Renal cortical epithelial cell (primary cell): Measurements from ENCODE around the gene TRIM37. TPM values are rescaled to one million over a fixed set of nuclear protein-coding genes. Genes with fewer than 3 reads are reported as not detected.
"Not testable (repeated sequence)": the region's sequence is repeated elsewhere in the genome, so short reads cannot be mapped to it uniquely, and the experiment has no call there.

ENCODE experiments used
- DNase-seq: peaks from one replicate; pipeline ENCODE4 v3.0.0-alpha.2; 2011; ENCODE audit warnings: low read depth
- total RNA-seq: library from RNA; depleted of rRNA; stranded (reverse); fragments of >200 nt; gene quantifications from 2 replicates; pipeline ENCODE4 v1.2.3, GENCODE V29; 2014

The TRIM37 gene, protein sequence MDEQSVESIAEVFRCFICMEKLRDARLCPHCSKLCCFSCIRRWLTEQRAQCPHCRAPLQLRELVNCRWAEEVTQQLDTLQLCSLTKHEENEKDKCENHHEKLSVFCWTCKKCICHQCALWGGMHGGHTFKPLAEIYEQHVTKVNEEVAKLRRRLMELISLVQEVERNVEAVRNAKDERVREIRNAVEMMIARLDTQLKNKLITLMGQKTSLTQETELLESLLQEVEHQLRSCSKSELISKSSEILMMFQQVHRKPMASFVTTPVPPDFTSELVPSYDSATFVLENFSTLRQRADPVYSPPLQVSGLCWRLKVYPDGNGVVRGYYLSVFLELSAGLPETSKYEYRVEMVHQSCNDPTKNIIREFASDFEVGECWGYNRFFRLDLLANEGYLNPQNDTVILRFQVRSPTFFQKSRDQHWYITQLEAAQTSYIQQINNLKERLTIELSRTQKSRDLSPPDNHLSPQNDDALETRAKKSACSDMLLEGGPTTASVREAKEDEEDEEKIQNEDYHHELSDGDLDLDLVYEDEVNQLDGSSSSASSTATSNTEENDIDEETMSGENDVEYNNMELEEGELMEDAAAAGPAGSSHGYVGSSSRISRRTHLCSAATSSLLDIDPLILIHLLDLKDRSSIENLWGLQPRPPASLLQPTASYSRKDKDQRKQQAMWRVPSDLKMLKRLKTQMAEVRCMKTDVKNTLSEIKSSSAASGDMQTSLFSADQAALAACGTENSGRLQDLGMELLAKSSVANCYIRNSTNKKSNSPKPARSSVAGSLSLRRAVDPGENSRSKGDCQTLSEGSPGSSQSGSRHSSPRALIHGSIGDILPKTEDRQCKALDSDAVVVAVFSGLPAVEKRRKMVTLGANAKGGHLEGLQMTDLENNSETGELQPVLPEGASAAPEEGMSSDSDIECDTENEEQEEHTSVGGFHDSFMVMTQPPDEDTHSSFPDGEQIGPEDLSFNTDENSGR
- total RNA-seq: 57.2 and 63.4 TPM in 2 replicates

DNA sequence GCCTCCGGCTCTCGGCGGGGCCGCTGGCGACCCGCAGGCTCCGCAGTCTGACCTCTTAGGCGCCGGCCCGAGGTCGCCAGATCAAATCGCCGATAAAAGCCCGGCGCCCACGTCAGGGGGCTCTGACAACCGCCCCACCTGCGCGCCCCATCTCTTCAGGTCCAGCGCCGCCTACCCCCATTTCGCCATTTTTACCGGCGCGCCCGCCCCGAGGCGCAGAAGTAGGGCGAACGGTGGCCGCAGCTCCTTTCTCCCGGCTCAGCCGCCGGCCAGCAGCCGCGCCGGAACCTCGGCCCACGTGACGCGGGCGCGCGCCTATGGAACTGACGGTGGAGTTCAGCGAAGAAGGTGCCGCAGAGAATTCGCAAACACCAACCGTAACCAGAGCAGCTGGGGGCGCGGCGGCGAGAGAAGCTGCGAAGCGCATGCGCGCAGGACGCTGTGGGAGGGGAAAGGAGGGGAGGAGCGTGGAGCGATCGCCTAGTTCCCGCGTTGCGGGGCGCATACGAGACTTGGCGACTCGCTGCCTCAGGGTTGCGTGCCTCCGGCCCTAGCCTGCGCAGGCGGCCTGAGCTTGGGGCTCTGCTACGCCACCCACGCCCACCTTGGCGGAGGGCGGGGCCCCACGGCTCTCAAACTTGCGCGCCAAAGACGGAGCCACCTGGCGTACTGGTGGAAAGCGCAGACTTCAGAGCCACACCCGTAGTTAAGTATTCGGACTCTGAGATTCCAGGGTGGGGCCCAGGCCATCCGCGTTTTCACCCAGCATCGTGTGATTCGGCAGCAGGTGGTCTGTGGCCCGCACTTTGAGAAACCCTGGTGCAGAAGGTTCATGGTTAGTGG is at the start of gene TRIM37:
TRIM37 (minus strand) TSS at position 418 of the 843 bp plus-strand sequence. CDS start 419 bp downstream, outside the sequence.
- peak; percentile 93 for DNase-seq

DNA sequence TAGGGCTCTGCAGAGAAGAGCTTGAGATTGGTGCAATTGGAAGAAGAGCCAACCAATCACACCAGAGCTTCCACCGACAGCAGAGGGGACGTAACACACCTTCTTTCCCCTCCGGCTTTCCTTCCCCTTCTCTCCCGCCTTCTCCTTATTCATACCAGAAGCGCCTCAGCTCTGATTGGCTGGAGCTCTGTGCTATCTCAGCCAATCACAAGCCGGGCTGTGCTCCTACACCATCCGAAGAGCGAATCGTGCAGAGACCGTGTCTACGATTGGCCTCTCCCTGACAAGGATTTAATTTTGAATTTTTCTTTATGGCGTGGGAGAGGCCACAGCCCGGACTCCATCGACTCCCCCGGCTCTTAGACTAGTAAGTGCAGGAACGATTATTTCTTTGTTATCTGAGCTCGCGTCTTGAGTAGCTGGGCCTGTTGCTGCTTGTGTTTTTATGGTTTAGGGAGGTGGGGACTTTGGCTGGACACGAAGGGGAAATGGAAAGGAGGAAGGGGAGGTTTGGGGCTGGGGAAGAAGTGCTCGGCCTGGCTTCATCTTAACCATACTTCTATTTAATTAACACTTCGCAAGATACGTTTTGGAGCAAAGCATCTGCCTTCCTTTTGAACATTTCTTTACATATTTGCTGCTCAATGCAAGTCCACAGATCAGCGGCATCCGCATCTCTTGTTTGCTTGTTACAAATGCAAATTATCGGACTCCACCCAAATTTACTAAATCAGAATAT is 48.9 kb upstream of the TRIM37 start, which contains the start of gene PRR11:
PRR11 (plus strand) TSS at position 308 of the 739 bp plus-strand sequence. CDS start 14,007 bp downstream, outside the sequence.
- peak; percentile 100 for DNase-seq

DNA sequence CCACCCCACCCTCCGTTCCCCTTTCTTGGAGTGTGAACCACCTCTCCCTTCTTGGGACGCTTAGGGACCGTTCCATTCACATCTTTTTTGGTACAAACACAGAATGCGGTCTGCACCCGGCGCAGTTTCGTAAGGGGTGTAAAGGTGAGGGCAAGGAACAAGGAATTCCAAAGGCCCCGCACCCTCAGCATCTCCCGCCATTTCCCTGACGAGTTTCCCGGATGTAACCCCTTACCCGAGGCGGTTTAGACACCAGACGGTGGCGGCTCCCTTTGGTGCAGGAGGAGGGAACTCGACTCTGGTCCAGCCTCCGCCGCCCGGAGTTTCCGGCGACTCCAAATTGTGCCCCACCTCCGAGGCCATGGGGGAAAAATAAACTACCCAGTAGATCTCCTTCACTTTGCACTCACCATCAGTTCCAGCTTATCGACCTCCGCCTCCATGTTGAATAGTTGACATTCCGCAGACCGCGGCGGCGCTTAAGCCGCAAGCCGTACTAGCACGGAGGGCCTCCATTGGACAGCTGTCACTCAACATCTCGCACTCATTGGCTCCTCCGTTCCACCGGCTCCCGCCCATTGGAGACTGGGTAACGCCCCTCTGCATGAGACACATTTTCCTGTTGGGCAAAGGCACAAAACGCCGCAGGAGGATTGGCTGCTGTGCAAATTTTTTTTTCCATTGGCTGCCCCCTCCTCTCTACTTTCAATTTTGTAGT is 48.2 kb upstream of the TRIM37 start, which contains the start of gene SKA2:
SKA2 (minus strand) TSS at position 466 of the 718 bp plus-strand sequence; CDS start at position 443, 23 bp downstream.
- no peak for DNase-seq

DNA sequence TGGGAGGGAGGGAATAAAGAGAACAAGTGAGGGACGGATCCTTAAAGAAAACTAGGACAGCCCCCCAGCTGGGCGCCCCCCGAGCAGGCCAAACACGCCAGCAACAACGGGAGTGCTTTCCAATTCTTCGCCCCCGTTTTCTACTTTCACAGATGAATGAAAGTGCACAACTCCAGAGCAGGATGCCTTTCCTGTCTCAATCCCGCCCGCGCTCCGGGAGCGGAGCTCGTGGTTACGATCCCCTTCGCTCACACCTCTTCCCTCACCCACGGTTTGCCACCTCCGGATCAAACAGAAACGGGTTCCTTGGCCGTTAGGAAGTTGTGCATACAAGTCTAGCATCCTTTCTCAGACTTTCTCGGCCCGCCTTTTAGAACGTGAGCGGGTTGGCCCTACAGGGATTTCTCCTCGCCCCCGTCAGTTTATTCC is 47.6 kb upstream of the TRIM37 start:
- peak; percentile 27 for DNase-seq

DNA sequence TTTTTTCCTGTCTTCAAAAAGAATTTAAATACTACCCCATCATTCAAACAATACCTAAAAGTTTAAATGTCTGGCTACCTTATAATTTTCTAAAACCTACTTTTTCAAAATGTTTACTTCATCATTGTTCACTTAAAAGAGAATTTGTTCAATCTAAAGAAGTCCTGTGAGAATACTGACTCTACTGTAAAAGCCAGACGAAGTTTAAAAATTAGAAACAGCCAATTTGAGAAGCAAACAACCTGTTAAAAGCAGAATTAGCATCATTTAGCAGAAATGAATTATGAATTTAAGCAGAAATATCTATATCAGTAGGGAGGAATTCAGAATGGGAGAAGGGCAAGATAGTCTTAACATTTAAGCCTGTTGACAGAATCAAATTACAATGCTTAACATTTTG is 46.2 kb upstream of the TRIM37 start:
- DNase-seq: no peak

DNA sequence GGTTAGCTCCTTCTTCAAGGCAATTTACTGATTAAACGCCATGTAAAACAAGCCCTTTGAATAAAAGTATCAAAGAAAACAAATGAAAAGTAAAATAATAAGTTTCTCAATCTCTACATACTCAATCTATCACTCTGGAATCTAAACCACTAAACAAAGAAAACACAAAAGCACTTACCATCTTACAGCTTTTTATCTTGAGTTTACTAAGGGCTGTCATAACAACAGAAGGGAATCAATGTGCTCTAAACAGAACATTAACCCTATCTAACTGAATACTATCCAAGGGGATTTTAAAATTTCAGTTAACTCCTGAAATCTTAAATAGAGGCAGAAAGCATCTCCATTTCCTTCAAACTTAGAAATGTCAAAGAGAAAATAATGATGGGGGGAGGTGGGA is 44.9 kb upstream of the TRIM37 start:
- DNase-seq: peak; percentile 42

DNA sequence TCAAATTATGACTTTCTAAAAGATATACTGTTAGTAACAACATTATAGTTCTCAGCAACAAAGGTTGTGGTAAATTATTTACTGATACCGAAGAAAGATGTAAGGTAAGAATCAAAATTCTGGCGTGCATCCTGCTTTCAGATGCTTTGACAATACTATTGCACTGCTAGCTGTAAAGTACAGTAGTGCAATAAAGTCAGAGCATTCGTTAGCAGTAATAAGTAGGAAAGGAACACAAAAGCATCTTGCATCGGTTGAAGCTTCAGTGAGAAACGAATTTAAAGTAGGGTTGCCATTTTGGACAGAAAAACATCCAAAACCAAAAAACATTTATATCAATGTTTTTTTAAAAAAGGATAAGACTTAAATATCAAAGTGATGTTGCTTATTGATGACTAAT is 44.3 kb upstream of the TRIM37 start:
- DNase-seq: no peak

DNA sequence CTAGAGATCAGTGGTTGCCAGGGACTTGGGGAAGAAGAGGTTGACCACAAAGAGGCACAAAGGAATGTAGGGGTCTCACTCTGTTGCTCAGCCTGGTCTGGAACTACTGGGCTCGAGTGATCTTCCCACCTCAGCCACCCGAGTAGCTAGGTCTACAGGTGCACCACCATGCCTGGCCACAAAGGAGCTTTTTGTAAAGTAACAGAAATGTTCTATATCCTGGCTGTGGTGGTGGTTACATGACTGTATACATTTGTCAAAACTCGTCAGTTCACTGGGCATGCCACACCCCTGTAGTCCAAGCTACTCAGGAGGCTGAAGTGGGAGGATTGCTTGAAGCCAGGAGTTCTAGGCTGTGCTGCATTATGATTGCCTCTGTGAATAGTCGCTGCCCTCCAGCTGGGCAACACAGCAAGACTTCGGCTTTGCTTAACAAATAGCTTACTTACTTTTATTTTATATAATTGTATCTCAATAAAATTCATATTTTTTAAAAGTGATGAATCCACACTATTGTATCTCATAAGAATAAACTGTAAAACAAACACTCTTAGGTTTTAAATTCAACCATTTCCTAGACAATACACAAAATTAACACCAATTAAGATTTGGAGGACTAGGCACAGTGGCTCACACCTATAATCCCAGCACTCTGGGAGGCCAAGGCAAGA is 43.3 kb upstream of the TRIM37 start:
- DNase-seq: no peak

DNA sequence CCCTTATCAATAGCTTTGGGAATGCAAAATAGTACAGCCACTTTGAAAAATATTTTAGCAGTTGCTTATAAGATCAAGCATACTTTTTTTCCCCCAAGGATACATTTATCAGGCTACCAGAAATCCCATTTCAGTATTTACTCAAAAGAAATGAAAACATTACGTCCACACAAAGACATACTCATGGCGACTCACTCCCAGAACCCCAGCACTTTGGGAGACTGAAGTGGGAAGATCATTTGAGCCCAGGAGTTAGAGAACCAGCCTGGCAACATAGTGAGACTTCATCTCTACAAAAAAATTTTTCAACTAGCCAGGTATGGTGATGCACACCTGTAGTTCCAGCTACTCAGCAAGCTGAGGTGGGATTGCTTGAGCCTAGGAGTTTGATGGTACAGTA is 42.4 kb upstream of the TRIM37 start:
- peak; percentile 53 for DNase-seq

DNA sequence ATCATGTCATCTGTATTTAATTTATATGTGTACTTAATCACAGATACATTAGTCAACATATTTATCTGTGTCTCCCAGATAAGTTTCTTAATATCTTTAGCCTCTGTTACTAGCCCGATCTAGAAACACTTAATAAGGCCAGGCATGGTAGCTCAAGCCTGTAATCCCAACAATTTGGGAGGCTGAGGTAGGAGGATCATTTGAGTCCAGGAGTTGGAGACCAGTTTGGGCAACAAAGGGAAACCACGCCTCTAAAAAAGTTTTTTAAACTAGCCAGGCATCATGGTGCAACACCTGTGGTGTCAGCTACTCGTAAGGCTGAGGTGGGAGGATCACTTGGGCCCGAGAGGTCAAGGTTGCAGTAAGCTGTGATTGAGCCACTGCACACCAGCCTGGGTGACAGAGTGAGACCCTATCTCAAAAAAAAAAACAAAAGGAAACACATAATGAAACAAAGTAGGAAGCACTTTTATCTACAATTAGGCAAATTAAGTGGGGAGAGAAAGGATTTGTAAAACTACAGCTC is 39.0 kb upstream of the TRIM37 start:
- no peak for DNase-seq

DNA sequence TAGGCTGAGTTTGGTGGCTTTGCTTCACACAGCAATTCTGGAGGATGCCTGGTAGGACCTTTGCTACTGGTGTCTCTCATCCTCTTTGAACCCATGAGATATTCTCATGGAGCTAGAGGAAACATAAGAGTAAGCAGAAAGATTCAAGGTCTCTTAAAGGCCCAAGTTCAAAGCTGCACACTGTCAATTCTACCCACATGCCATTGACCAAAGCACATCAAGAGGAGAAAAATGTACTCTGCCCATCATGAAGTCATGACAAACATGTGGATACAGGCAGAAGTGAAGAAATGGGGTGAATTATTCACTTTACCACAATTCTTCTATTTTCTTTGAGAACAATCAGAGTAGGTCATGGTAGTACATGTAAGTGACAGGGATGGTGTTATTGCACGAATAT is 35.2 kb upstream of the TRIM37 start:
- DNase-seq: no peak

DNA sequence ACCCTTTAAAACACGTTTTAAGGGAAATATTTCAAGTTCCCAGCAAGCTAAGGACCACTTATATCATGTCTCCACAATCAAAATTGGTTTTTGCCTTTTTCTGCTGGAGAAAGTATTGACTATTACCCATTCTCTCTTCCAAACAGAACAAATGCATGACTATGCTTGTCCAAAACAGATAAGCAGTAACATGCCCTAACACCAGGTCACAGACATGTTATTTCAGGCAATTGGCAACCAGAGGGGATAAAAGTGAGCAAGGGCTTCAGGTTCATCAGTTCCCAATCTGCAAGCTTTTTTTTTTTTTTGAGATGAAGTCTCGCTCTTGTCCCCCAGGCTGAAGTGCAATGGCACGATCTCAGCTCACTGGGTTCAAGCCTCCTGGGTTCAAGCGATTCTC is 33.3 kb upstream of the TRIM37 start:
- DNase-seq: no peak

DNA sequence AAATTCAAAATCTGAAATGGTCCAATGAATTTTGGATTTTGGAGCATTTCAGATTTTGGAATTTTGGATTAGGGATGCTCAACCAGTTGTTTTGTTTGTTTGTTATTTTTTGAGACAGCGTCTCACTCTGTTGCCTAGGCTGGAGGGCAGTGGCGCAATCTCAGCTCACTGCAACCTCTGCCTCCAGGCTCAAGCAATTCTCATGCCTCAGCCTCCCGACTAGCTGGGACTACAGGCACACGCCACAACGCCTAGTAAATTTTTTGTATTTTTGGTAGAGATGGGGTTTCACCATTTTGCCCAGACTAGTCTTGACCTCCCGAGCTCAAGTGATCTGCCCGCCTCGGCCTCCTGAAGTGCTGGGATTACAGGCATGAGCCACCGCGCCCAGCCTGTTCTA is 31.7 kb upstream of the TRIM37 start:
- DNase-seq: not testable (repeated sequence)

DNA sequence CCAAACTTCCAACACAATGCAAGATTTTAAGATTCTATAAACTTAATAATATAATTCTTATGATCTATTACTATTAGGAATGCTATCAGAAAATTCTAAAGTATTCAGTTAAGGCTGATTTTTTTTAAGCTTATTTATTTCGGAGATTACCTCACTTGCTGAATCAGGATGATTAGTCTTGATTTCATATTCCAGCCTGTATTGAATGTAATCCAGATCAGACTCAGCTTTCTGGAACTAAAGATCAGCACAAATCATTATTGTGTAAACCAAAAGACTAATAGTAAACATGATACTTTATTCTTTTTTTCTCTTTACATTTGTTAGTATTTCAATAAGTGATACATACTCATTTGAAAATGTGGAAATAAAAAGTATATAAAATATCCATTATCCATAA is 24.5 kb upstream of the TRIM37 start:
- DNase-seq: no peak

DNA sequence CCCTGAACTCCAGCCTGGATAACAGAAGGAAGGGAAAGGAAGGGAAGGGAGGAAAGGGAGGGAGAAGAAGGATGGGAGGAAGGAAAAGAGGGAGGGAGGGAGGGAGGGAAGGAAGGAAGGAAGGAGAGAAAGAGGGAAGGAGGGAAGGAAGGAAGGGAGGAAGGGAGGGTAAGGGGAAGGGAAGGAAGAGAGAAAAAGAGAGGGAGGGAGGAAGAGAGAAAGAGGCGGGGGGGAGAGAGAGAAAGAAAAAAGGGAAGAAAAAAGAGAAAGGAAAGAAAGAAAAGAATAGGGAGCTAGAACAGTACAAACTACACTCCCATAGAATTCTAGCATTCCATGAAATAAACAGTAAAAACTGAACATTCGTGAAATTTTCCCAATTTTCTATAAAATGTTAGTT is 23.1 kb upstream of the TRIM37 start:
- DNase-seq: no peak

DNA sequence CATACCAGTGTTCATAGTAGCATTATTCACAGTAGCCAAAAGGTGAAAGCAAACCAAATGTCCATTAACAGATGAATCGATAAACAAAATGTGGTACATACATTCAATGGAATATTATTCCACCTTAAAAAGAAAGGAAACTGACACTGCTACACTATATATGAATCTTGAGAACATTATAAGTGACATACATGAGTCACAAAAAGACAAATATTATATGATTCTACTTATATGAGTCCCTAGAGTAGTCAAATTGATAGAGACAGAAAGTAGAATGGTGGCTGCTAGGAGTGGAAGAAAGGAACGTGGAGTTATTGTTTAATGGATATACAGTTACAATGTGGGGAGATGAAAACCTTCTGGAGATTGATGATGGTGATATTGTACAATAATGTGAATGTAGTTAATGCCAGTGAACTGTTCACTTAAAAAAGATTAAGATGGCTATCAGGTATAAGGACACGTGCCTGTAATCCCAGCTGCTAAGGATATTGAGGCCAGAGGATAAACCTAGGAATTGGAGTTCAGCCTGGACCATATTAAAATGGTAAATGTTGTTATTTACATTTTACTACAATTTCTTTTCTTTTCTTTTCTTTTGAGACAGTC is 20.2 kb upstream of the TRIM37 start:
- no peak for DNase-seq

DNA sequence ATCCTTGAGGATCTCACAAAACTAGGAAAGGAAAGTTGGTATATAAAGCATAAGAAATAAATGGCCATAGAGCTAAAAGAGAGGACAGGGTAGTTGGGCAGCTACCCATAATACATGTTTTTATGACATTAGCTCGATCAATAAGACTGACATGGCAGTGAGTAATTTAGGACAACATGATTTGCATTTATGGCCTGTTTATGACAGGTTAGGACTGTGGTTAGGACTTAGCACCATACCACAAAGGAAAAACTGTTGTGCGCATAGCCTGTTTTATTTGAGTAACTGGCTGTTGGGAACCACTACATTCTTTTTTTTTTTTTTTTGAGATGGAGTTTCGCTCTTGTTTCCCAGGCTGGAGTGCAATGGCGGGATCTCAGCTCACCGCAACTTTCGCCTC is 18.0 kb upstream of the TRIM37 start:
- DNase-seq: no peak

DNA sequence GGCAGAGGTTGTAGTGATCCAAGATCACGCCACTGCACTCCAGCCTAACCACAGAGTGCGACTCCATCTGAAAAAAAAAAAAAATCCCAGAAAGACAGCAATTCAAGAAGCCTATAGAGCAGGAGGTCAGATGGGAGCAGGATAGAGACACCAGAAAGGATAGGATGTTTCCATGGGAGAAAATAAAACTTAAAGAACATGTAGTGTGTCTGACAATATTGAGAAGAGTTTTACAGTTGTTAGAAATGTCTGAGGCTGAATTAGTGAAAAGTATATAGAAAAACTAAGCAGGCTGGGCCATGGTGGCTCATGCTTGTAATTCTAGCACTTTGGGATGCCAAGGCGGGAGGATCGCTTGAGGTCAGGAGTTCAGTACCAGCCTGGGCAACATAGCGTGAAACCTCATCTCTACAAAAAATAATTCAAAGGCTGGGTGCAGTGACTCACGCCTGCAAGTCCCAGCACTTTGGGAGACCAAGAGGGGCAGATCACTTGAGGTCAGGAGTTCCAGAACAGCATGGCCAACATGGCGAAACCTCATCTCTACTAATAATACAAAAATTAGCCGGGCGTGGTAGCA is 15.3 kb upstream of the TRIM37 start:
- DNase-seq: peak; percentile 91
